ENCODE results near the gene MROH7. TPM values are rescaled to one million over a fixed set of nuclear protein-coding genes. Genes with fewer than 3 reads are reported as not detected.

MROH7 gene
- total RNA-seq, 4 donors from 2014 or later, result 0.42 to 1.3 (median 0.89) TPM

DNA sequence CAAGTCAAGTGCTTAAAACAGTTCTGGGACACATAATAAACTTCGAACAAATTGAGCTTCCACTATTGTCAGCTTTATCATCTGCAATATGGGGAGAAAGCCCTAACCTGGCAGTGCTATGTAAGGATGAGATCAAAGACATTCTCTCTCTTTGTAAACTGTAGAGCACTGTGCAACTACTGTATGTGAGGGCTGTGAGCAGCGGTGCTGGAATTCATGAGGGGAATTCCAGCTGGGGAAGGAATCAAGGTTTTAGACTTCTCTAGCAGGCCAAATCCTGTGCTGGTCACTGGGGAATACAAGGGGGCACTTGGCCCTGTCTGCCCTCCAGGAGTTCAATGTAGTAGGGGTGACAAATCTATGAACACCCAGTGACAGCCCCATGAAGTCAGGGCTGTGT is 27.6 kb upstream of the MROH7 start:
- no peaks in the 10 kb centered on the region for H3K36me3 ChIP-seq
- TF ChIP-seq, protein P1, sequence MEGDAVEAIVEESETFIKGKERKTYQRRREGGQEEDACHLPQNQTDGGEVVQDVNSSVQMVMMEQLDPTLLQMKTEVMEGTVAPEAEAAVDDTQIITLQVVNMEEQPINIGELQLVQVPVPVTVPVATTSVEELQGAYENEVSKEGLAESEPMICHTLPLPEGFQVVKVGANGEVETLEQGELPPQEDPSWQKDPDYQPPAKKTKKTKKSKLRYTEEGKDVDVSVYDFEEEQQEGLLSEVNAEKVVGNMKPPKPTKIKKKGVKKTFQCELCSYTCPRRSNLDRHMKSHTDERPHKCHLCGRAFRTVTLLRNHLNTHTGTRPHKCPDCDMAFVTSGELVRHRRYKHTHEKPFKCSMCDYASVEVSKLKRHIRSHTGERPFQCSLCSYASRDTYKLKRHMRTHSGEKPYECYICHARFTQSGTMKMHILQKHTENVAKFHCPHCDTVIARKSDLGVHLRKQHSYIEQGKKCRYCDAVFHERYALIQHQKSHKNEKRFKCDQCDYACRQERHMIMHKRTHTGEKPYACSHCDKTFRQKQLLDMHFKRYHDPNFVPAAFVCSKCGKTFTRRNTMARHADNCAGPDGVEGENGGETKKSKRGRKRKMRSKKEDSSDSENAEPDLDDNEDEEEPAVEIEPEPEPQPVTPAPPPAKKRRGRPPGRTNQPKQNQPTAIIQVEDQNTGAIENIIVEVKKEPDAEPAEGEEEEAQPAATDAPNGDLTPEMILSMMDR (IDR thresholded peaks at IDR 0.05 in 4 of 5, conservative IDR thresholded peaks at IDR 0.05 in 1 of 5), result no peak
- no peak for DNase-seq

DNA sequence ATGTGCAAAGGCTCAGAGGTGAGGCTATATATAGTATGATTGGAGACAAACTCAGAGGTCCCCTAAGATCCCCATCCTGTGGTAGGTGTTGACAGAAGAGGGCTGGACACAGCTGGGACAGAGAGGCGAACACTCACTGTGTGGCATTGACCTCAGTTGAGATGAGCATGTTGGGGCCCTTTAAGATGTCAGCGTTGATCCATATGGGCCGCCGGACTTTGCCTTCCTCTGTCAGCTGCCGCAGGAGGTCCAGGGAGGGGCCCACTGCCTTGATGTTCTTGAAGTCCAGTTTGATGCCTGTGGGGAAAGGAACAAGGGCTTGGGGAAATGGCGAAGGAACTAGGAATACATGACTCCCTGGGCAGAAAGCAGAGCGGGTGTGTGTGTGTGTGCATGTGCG is 27.0 kb upstream of the MROH7 start:
- no peaks in the 10 kb centered on the region for H3K9me3 ChIP-seq
- in situ Hi-C loops (cut with MboI; ENCODE audit: low sequenced_read_pairs in 4 of 4) (no loop called here), intact Hi-C loops (cut with DNase I; ENCODE audit: low total_unique reads) (no loop called here)
- H3K4me3 ChIP-seq, result no peak overlapping the region
- no peak for TF ChIP-seq POLR2A (IDR thresholded peaks at IDR 0.05)
- TF ChIP-seq, protein P1 (IDR thresholded peaks at IDR 0.05 in 4 of 5, conservative IDR thresholded peaks at IDR 0.05 in 1 of 5), result no peak
- H3K36me3 ChIP-seq, result no peaks in the 10 kb centered on the region
- H3K4me1 ChIP-seq, result no peaks in the 10 kb centered on the region
- ATAC-seq, result no peak
- no peak overlapping the region for H3K27ac ChIP-seq
- no peaks in the 10 kb centered on the region for H3K27me3 ChIP-seq
- DNase-seq, result no peak

More for the DNA sequence above, 27.6 kb upstream of the MROH7 start:
- no peak overlapping the region for H3K4me3 ChIP-seq
- ATAC-seq, result no peak
- intact Hi-C loops (cut with DNase I; ENCODE audit: low total_unique reads) (no loop called here), in situ Hi-C loops (cut with MboI; ENCODE audit: low sequenced_read_pairs in 4 of 4) (no loop called here)
- H3K9me3 ChIP-seq, result no peaks in the 10 kb centered on the region
- no peak overlapping the region for H3K27ac ChIP-seq
- no peaks in the 10 kb centered on the region for H3K4me1 ChIP-seq
- no peaks in the 10 kb centered on the region for H3K27me3 ChIP-seq

DNA sequence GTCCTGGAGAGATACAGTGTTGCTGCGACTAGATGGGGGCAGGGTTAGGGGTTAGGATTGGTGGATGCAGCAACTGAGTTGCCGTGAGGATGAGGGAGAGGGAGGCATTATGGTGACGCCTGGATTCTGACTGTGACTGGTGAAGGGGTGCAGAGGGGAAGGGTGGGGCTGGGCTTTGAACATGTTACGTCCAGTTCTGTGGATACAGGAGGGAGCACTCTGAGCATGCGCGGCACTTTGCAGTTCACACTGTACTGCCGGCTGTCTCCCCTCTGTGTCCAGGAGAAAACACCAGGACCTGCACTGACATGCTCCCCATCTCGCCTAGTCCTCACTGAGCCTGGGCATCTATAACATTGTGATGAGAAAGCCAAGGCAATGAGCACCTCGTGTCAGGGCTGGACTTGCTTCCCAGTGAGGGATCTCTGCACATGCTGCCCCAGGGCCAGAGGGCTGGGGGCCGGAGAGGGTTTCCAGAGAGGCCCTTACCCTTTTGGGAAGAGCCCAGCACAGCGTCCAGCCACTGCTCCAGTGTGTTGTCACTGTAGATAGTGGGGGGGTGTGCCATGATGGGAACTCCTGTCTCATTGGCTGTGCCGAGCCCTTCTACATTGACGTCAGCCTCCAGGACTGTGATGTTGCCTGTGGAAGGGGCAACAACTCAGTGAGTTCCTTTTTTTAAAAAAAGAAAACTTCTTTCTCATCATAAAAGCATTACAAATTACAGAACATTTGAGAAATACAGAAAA is 25.9 kb upstream of the MROH7 start:
- Histone ChIP-seq H3K4me1 (no peaks in the 10 kb centered on the region), H3K4me3 (no peak overlapping the region), H3K27me3 (no peaks in the 10 kb centered on the region), H3K36me3 (no peaks in the 10 kb centered on the region), H3K9me3 (no peaks in the 10 kb centered on the region), H3K27ac (no peak overlapping the region)
- intact Hi-C loops (cut with DNase I; ENCODE audit: low total_unique reads), result no loop called here
- ATAC-seq (no peak), DNase-seq (no peak)
- TF ChIP-seq POLR2A (IDR thresholded peaks at IDR 0.05), result no peak
- TF ChIP-seq, protein P1 (IDR thresholded peaks at IDR 0.05 in 4 of 5, conservative IDR thresholded peaks at IDR 0.05 in 1 of 5), result no peak
- in situ Hi-C loops (cut with MboI; ENCODE audit: low sequenced_read_pairs in 4 of 4), result no loop called here

DNA sequence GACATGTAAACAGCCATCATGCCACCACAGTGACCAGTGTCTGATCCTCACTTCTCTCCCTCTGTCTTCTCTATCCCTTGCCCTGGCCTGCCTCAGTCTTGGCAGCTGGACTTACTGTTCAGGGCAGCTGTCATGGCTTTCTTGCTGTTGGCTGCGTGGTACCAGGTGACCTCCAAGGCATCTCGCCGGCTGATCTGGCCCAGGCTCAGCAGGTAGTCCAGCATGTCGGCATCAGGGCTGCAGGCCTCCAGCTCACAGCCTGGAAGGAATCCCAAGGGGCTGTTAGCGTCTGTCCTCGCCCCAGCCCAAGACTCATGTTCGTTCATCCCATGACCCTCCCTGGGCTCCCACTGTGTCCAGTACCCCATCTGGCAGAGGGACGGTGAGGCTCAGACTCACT is 21.8 kb upstream of the MROH7 start:
- DNase-seq, result peak in 1 of 2 donors; percentile 23
- no peaks in the 10 kb centered on the region for H3K36me3 ChIP-seq

More for the DNA sequence above, 21.8 kb upstream of the MROH7 start:
- H3K27me3 ChIP-seq, result no peaks in the 10 kb centered on the region
- peaks cover 0 to 2% of the 10 kb centered on the region in 2 donors for H3K4me1 ChIP-seq
- in situ Hi-C loops (cut with MboI; ENCODE audit: low sequenced_read_pairs in 4 of 4) (no loop called here), intact Hi-C loops (cut with DNase I; ENCODE audit: low total_unique reads) (no loop called here)
- no peak for TF ChIP-seq POLR2A (IDR thresholded peaks at IDR 0.05)
- TF ChIP-seq, protein P1 (IDR thresholded peaks at IDR 0.05 in 4 of 5, conservative IDR thresholded peaks at IDR 0.05 in 1 of 5), result no peak
- no peak overlapping the region for H3K27ac ChIP-seq
- H3K9me3 ChIP-seq, result no peaks in the 10 kb centered on the region
- no peak overlapping the region for H3K4me3 ChIP-seq
- ATAC-seq, result no peak

Data from gastrocnemius medialis (tissue), 4 donors.